ENCODE results near the gene SALL1. TPM values are rescaled to one million over a fixed set of nuclear protein-coding genes. Genes with fewer than 3 reads are reported as not detected.

SALL1 gene
- total RNA-seq, 2 donors from 2014 or later, result 0.14 to 4.8 TPM

DNA sequence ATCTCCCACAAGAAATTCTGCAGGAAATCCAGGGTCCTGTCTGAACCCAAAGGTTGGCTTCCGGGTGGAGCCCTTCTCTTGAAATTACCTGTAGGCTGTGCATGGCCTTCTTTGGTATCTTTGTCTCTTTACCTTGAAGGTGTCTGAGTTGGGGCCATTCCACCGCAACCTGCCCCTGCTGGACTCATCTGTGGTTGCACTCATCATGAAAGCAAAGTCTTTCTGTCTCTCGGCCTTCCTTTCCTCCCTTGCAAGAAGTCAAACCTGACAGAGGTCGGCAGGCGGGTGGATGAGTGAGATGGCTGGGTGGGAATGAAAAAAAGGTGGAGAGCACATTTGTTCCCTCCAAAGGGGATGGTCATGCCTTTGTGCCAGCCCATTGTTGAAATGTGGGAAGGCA, 25.1 kb downstream of the SALL1 start:
- no peaks in the 10 kb centered on the region for H3K27me3 ChIP-seq (replicated peaks; ENCODE audit: insufficient read depth)
- WGBS, result 60% methylated on average over 5 of the region's 5 CpGs
- H3K27ac ChIP-seq, result no peak overlapping the region
- H3K4me1 ChIP-seq (replicated peaks), result no peaks in the 10 kb centered on the region
- no peaks in the 10 kb centered on the region for H3K36me3 ChIP-seq
- TF ChIP-seq CTCF (IDR thresholded peaks at IDR 0.05) (no peak), POLR2AphosphoS5 (IDR thresholded peaks at IDR 0.05) (no peak), POLR2A (IDR thresholded peaks at IDR 0.05) (no peak)
- no peaks in the 10 kb centered on the region for H3K9me3 ChIP-seq
- DNase-seq (ENCODE audit: low spot score), result no peak
- intact Hi-C loops (cut with DNase I), result no loop called here
- H3K4me3 ChIP-seq, result no peak overlapping the region

DNA sequence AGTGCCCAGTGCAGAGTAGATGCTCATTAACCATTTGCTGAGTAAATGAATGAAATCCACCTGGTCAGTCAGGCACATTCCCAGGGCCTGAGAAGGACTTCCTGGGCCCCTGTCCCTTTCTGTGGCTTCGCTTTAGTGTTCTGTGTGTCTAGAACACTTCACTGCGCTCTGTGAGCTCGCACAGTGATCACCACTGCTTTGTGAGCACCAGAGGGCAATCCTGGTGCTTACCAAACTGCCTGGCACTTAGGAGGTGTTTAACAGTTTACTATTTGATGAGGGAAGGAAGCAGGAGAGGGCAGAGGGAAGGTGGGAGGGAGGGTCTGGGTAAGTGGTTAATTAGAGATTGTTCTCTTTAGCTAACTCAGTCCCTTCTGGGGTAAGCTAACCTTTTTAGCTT, 26.2 kb downstream of the SALL1 start:
- H3K36me3 ChIP-seq, result no peaks in the 10 kb centered on the region
- 95% methylated on average over 3 of the region's 3 CpGs for WGBS
- no peak overlapping the region for H3K4me3 ChIP-seq
- H3K4me1 ChIP-seq (replicated peaks), result no peaks in the 10 kb centered on the region
- no peak overlapping the region for H3K27ac ChIP-seq
- DNase-seq (ENCODE audit: low spot score), result no peak
- H3K9me3 ChIP-seq, result no peaks in the 10 kb centered on the region
- TF ChIP-seq POLR2A (IDR thresholded peaks at IDR 0.05) (no peak), POLR2AphosphoS5 (IDR thresholded peaks at IDR 0.05) (no peak), CTCF (IDR thresholded peaks at IDR 0.05) (no peak)
- no peaks in the 10 kb centered on the region for H3K27me3 ChIP-seq (replicated peaks; ENCODE audit: insufficient read depth)
- intact Hi-C loops (cut with DNase I), result no loop called here

DNA sequence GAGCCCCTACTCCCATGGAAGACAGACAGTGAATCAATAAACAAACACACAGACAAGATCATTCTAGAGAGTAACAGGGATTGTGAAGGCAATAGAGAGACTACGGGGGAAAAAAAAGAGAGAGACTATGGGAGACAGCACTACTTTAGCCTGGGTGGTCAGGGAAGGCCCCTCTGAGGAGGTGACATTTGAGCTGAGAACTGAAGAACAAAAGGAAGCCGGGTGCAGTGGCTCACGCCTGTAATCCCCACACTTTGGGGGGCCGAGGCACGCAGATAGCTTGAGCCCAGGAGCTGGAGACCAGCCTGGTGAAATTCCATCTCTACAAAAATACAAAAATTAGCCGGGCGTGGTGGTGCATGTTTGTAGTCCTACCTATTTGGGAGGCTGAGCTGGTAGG, 29.2 kb downstream of the SALL1 start:
- Histone ChIP-seq H3K4me3 (no peak overlapping the region), H3K27me3 (replicated peaks; ENCODE audit: insufficient read depth) (no peaks in the 10 kb centered on the region), H3K9me3 (no peaks in the 10 kb centered on the region), H3K27ac (no peak overlapping the region), H3K36me3 (no peaks in the 10 kb centered on the region), H3K4me1 (replicated peaks) (no peaks in the 10 kb centered on the region)
- no peak for DNase-seq (ENCODE audit: low spot score)
- intact Hi-C loops (cut with DNase I), result no loop called here
- no peak for TF ChIP-seq CTCF (IDR thresholded peaks at IDR 0.05)
- TF ChIP-seq POLR2A (IDR thresholded peaks at IDR 0.05), result no peak
- no peak for TF ChIP-seq POLR2AphosphoS5 (IDR thresholded peaks at IDR 0.05)
- WGBS, result 50% methylated on average over 7 of the region's 7 CpGs

GRCh38 chr16:51120730-51121347, 30.2 kb downstream of the SALL1 start:
- Histone ChIP-seq H3K4me3 (no peak overlapping the region), H3K4me1 (replicated peaks) (no peaks in the 10 kb centered on the region), H3K27me3 (replicated peaks; ENCODE audit: insufficient read depth) (no peaks in the 10 kb centered on the region), H3K36me3 (no peaks in the 10 kb centered on the region), H3K9me3 (no peaks in the 10 kb centered on the region), H3K27ac (no peak overlapping the region)
- no peak for TF ChIP-seq POLR2AphosphoS5 (IDR thresholded peaks at IDR 0.05)
- WGBS, result 29% methylated on average over 3 of the region's 3 CpGs
- no peak for DNase-seq (ENCODE audit: low spot score)
- intact Hi-C loops (cut with DNase I), result no loop called here

DNA sequence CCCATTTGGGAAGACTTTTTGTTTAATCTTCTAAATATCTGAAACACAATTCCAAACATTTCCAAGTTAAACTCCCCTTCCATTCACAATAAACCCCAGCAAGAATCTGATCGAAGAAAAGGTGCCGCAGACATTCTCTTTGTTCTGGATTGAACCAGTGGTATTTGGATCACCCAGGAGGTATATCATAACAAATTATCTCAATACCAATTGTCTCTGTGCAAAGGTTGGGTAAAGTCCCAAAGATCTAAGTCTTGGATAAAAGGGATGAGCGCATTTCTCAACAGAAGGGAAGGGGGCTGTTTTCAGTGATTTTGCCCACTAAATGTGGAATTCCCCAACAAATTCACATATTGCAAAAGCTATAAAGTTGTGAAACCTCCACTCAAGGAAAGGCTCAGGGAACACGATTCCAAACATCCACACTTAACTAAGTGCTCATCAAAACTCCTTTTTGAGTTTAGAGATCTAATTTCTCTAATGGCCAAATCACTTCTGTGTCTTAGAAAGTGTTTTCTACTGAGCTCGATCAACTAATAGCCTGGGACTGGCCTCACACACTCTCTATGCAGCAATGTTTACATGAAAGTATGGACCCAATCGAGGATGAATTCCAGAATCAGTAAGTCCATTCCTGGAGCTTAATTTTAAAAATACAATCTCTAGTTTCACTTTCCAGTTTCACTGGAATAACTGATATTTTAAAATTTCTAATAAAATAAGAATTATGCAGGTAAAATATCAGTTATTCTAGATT, 30.9 kb downstream of the SALL1 start:
- TF ChIP-seq CTCF (IDR thresholded peaks at IDR 0.05) (no peak), POLR2A (IDR thresholded peaks at IDR 0.05) (no peak), POLR2AphosphoS5 (IDR thresholded peaks at IDR 0.05) (no peak)
- Histone ChIP-seq H3K4me1 (replicated peaks) (no peaks in the 10 kb centered on the region), H3K4me3 (no peak overlapping the region), H3K36me3 (no peaks in the 10 kb centered on the region), H3K27ac (no peak overlapping the region), H3K9me3 (no peaks in the 10 kb centered on the region), H3K27me3 (replicated peaks; ENCODE audit: insufficient read depth) (no peaks in the 10 kb centered on the region)
- intact Hi-C loops (cut with DNase I), result no loop called here
- 67% methylated on average over 6 of the region's 6 CpGs for WGBS
- no peak for DNase-seq (ENCODE audit: low spot score)
